AG09309 (cell line): ENCODE results near the gene KLHL21.
"Not testable (repeated sequence)": the region's sequence is repeated elsewhere in the genome, so short reads cannot be mapped to it uniquely, and the experiment has no call there.

Experiments
- DNase-seq: peaks from one replicate; pipeline ENCODE4 v3.0.0-alpha.2; 2010; ENCODE audit warnings: low read depth
- H3K4me3 ChIP-seq: 2 replicates; pipeline ENCODE4 v1.5.1; 2011; ENCODE audit warnings: mild to moderate bottlenecking, low read depth, low read length, moderate library complexity; ENCODE audit not compliant: control insufficient read depth
- TF ChIP-seq, protein P1 (sequence below): IDR thresholded peaks from 2 replicates; pipeline ENCODE4 v1.5.1; 2011; ENCODE audit warnings: mild to moderate bottlenecking, low read depth, low read length, inconsistent platforms; ENCODE audit not compliant: insufficient read depth, control insufficient read depth; ENCODE audit errors: missing control alignments

The KLHL21 gene

DNA sequence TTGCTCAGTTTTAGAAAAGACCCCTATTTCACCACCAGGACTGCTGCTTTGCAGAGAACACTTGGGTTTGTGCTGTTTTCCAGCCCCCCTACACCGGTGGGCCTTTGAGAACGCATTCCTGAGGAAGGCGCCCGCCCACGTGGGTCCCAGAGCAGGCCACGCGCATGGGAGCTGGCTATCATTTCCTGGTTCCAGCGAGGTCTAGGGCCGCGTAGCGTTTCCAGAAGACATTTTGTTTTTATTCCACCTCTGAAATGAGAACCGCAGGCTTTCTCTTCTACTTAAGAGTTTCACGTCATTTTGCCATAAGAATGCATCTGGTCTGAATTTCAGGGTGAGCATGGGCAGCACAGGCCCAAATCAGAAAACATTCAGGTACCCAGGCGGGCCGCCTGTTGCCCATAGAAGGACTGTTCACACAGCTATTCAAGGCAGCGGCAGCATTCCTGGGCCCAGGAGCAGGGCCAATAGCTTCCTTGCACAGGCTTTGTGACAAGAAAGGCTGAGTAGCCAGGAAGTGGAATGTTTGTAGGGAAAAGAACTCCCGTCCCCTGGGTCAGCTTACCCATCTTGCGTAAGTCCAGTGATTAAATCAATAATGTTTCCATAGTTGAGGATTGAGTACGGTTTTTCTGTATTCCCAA lies 1.4 kb upstream of the KLHL21 start:
- TF ChIP-seq, protein P1, sequence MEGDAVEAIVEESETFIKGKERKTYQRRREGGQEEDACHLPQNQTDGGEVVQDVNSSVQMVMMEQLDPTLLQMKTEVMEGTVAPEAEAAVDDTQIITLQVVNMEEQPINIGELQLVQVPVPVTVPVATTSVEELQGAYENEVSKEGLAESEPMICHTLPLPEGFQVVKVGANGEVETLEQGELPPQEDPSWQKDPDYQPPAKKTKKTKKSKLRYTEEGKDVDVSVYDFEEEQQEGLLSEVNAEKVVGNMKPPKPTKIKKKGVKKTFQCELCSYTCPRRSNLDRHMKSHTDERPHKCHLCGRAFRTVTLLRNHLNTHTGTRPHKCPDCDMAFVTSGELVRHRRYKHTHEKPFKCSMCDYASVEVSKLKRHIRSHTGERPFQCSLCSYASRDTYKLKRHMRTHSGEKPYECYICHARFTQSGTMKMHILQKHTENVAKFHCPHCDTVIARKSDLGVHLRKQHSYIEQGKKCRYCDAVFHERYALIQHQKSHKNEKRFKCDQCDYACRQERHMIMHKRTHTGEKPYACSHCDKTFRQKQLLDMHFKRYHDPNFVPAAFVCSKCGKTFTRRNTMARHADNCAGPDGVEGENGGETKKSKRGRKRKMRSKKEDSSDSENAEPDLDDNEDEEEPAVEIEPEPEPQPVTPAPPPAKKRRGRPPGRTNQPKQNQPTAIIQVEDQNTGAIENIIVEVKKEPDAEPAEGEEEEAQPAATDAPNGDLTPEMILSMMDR = peak; percentile 4
- peak overlapping the region; percentile 27 for H3K4me3 ChIP-seq
- DNase-seq = no peak

GRCh38 chr1:6603238-6603914 lies 707 bp upstream of the KLHL21 start:
- peak overlapping the region; percentile 27 for H3K4me3 ChIP-seq
- no peak for DNase-seq
- TF ChIP-seq, protein P1 = no peak

DNA sequence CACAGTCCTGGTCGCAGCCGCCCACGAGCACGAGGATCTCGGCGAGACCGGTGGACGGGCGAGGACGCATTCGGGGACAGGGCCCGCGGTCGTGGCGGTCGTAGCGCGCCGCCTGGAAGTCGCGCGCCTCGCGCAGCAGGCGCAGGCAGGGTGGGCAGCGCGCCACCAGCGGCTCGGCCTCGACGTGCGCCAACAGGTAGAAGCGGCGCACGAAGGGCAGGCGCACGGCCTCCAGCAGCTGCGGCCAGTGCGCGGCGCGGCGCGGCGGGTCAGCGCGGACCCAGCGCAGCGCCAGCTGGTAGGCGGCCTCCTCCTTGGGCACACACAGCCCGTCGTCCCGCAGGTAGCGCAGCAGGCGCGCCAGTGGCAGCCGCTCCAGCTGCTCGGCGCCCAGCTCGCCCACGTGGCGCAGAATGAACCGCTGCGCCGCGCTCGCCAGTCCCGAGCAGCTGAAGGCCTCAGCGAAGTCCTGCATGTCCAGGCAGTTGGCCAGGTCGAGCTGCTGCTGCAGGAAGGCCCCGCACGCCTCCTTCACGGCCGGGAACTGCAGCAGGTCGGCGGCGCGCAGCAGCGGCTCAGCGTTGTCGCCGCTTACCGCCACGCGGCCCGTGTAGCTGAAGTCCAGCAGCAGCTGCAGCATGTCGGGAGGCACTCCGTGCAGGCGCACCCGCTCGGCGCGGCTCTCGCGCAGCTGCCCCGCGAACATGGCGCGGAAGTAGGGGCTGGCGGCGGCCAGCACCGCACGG lies 573 bp downstream of the KLHL21 start:
- DNase-seq = no peak
- H3K4me3 ChIP-seq = peak overlapping the region; percentile 96
- TF ChIP-seq, protein P1 = no peak

- TF ChIP-seq, protein P1 = no peak
- peak overlapping the region; percentile 96 for H3K4me3 ChIP-seq
- peak; percentile 76 for DNase-seq
Observed at GRCh38 chr1:6601049-6601922, 1.4 kb downstream of the KLHL21 start.

DNA sequence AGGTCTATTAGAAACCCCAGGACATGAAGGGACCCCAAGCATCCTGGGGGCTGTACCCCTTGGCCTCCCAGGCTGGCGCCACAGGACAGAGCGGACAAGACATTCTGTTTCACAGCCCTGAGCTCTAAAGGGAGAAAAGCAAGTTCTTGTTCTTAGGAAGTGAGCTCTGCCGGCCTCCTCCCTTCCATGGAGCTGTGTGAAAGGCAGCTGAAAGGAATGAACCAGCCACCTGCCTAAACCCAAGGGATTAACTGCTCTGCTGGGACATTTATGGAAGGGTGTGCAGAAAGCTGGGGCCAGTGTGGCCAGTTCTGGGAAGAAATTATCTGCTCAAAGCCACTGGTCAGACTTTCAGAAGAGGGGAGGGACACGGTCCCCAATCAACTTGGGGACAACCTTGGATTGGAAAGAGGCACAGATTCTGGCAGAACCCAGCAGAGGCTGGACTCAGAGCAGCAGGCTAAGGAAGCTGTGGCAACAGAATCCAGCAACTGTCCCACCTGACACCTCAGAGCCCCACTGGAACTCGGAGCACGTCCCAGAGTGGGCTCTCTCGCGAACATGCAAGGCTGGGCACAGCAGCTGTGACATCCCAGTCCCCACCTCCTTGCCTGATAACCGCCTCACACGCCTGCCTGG lies 2.1 kb downstream of the KLHL21 start:
- TF ChIP-seq, protein P1 = no peak
- H3K4me3 ChIP-seq = peak overlapping the region; percentile 96
- no peak for DNase-seq

DNA sequence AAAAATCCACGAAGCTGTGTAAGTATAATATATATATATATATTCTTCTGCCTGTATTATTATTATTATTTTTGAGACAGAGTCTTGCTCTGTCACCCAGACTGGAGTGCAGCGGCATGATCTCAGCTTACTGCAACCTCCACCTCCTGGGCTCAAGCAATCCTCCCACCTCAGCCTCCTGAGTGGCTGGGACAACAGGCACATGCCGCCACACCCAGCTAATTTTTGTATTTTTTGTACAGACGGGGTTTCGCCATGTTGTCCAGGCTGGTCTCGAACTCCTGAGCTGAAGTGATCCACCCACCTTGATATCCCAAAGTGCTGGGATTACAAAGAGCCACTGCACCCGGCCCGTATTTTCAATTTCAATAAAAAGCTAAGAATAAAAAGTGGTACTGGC lies 2.7 kb downstream of the KLHL21 start:
- H3K4me3 ChIP-seq = peak overlapping the region; percentile 96

More for the DNA sequence above, 2.7 kb downstream of the KLHL21 start:
- DNase-seq = not testable (repeated sequence)
